Stimulated activated memory B cell treated with anti-CD40 and anti-IgM and Interleukin-4, amounts not matched to agents 10 μg/mL and 1 μg/mL and 100 μg/mL, for 72 hours (primary cell): ENCODE measurements around the gene ARHGAP6.

Source experiments
- ATAC-seq: fragments of 150-1000 bp; cut with Tn5 transposase; 2 replicates; pipeline ENCODE4 v1.10.0; 2021
- H3K27ac Mint-ChIP-seq: one replicate; pipeline ENCODE4 v1.8.0; 2022; ENCODE audit warnings: mild to moderate bottlenecking, mixed read lengths
- H3K27me3 Mint-ChIP-seq: one replicate; pipeline ENCODE4 v1.8.0; 2022; ENCODE audit warnings: mixed read lengths
- H3K36me3 Mint-ChIP-seq: one replicate; pipeline ENCODE4 v1.8.0; 2022; ENCODE audit warnings: mixed read lengths
- H3K4me1 Mint-ChIP-seq: one replicate; pipeline ENCODE4 v1.8.0; 2022; ENCODE audit warnings: mixed read lengths
- H3K4me3 Mint-ChIP-seq: one replicate; pipeline ENCODE4 v1.8.0; 2022; ENCODE audit warnings: mild to moderate bottlenecking, moderate library complexity, mixed read lengths
- H3K9me3 Mint-ChIP-seq: one replicate; pipeline ENCODE4 v1.8.0; 2022; ENCODE audit warnings: mixed read lengths

ARHGAP6 gene

GRCh38 chrX:11099465-11099864, 566.3 kb downstream of the ARHGAP6 start:
- ATAC-seq, result no peak
- Mint-ChIP-seq H3K4me1 (no peaks in the 10 kb centered on the region), H3K9me3 (no peaks in the 10 kb centered on the region), H3K36me3 (no peaks in the 10 kb centered on the region), H3K27ac (no peak overlapping the region), H3K27me3 (no peaks in the 10 kb centered on the region), H3K4me3 (no peak overlapping the region)

GRCh38 chrX:11097933-11098332, 567.8 kb downstream of the ARHGAP6 start:
- H3K4me1 Mint-ChIP-seq, result no peaks in the 10 kb centered on the region
- no peak overlapping the region for H3K27ac Mint-ChIP-seq
- H3K27me3 Mint-ChIP-seq, result no peaks in the 10 kb centered on the region
- H3K36me3 Mint-ChIP-seq, result no peaks in the 10 kb centered on the region
- H3K4me3 Mint-ChIP-seq, result no peak overlapping the region
- no peak for ATAC-seq
- H3K9me3 Mint-ChIP-seq, result no peaks in the 10 kb centered on the region

- no peak for ATAC-seq
- Mint-ChIP-seq H3K4me1 (no peaks in the 10 kb centered on the region), H3K4me3 (no peak overlapping the region), H3K27me3 (no peaks in the 10 kb centered on the region), H3K27ac (no peak overlapping the region), H3K9me3 (peaks cover 8% of the 10 kb centered on the region), H3K36me3 (no peaks in the 10 kb centered on the region)
Observed at GRCh38 chrX:11089802-11090201, 575.9 kb downstream of the ARHGAP6 start.
